Mucosa of descending colon (tissue), 3 donors: ENCODE measurements around the gene CDK18. TPM values are rescaled to one million over a fixed set of nuclear protein-coding genes. Genes with fewer than 3 reads are reported as not detected.
"Not testable (repeated sequence)": the region's sequence is repeated elsewhere in the genome, so short reads cannot be mapped to it uniquely, and the experiment has no call there.

Experiments
- ATAC-seq: fragments of 200-7000 bp; cut with Tn5 transposase; one replicate; pipeline ENCODE4 v1.9.1; 2020; ENCODE audit warnings: mild to moderate bottlenecking, moderate library complexity
- DNase-seq, 3 donors: peaks; one replicate each; pipeline ENCODE4 v3.0.0-alpha.2; 2020
- H3K36me3 ChIP-seq: fragments of 200-600 bp; one replicate; pipeline ENCODE4 v1.8.0; 2021; ENCODE audit warnings: low read depth, mild to moderate bottlenecking
- H3K4me1 ChIP-seq: fragments of 200-600 bp; one replicate; pipeline ENCODE4 v1.8.0; 2021; ENCODE audit warnings: low read depth, mild to moderate bottlenecking
- H3K4me3 ChIP-seq: fragments of 200-600 bp; one replicate; pipeline ENCODE4 v1.8.0; 2021; ENCODE audit warnings: mild to moderate bottlenecking
- H3K9me3 ChIP-seq: fragments of 200-600 bp; one replicate; pipeline ENCODE4 v1.8.0; 2021; ENCODE audit warnings: mild to moderate bottlenecking
- intact Hi-C, 2 donors: fragments of 100-400 bp; cut with DNase I in 1 of 2; cut with micrococcal nuclease in 1 of 2; formaldehyde crosslinking; loops; one replicate each; pipeline versions ENCODE4 v1.11.0 to v1.11.1; 2022; cut with DNase I, micrococcal nuclease
- total RNA-seq, 3 donors: library from RNA; stranded (reverse); fragmentation: NEBNext Ultra II Directional in 2 of 3; extraction: Animal tissue kit (Norgen Biotek cat#: 25700) in 2 of 3; gene quantifications; one replicate each; pipeline versions ENCODE4 v1.2.1 to v1.2.4, GENCODE V29; 2021 to 2023
- TF ChIP-seq, protein P1 (sequence below): fragments of 200-600 bp; IDR thresholded peaks from one replicate; pipeline ENCODE4 v1.8.0; 2022; ENCODE audit warnings: antibody characterized with exemption, mild to moderate bottlenecking
- donor health status: DM: no; HTN: no; CAD: no; lungs with moderate emphysema.
- donor health status: DM: no; HTN: no; CAD: no.
- donor health status: DM: no; HTN: yes; CAD: no.

Gene CDK18
- total RNA-seq, 3 donors from 2014 or later, result 32.1 to 41.2 (median 37.0) TPM

DNA sequence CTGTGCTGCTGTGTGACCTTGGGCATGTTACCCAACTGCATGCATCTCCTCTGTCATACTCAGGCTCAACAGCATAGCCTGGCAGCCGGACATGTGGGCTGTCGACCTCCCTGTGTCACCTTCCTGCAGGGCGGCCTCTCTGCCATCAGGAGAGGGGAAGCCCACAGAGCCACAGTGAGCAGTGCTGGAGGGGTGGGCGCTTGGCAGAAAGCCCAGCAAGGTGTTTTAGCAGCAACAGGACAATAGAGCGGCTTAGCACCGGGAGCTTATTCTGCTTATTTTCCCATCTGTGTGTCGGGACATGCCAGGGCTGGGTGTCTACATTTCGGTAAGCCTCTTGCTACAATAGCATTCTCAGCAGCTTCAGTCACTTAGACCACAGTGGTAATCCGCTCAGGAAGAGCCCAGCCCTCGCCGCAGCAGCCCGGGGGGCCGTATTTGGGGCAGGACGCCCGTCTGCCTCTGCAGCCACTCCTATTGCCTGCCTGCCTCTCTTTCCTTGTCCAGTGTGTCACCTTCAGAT lies 22.8 kb upstream of the CDK18 start:
- TF ChIP-seq, protein P1, sequence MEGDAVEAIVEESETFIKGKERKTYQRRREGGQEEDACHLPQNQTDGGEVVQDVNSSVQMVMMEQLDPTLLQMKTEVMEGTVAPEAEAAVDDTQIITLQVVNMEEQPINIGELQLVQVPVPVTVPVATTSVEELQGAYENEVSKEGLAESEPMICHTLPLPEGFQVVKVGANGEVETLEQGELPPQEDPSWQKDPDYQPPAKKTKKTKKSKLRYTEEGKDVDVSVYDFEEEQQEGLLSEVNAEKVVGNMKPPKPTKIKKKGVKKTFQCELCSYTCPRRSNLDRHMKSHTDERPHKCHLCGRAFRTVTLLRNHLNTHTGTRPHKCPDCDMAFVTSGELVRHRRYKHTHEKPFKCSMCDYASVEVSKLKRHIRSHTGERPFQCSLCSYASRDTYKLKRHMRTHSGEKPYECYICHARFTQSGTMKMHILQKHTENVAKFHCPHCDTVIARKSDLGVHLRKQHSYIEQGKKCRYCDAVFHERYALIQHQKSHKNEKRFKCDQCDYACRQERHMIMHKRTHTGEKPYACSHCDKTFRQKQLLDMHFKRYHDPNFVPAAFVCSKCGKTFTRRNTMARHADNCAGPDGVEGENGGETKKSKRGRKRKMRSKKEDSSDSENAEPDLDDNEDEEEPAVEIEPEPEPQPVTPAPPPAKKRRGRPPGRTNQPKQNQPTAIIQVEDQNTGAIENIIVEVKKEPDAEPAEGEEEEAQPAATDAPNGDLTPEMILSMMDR, result no peak
- Histone ChIP-seq H3K4me3 (no peak overlapping the region), H3K4me1 (peaks cover 4% of the 10 kb centered on the region), H3K9me3 (no peaks in the 10 kb centered on the region), H3K36me3 (no peaks in the 10 kb centered on the region)
- intact Hi-C loops, result no loop called here
- DNase-seq, result no peak
- ATAC-seq, result no peak

DNA sequence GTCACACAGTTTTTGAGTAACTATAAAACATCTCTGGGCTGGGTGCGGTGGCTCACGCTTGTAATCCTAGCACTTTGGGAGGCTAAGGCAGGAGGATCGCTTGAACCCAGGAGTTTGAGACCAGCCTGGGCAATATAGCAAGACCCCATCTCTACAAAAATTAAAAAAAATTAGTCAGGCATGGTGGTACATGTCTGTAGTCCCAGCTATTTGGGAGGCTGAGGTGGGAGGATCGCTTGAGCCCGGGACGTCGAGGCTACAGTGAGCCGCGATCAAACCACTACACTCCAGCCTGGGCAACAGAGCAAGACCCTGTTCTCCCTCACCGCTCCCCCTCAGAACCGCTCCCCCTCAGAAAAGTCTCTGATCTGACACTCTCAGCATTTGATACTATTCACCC lies 21.9 kb upstream of the CDK18 start:
- H3K9me3 ChIP-seq, ATAC-seq, H3K4me1 ChIP-seq, H3K36me3 ChIP-seq, H3K4me3 ChIP-seq, DNase-seq, intact Hi-C loops: not testable (repeated sequence)

DNA sequence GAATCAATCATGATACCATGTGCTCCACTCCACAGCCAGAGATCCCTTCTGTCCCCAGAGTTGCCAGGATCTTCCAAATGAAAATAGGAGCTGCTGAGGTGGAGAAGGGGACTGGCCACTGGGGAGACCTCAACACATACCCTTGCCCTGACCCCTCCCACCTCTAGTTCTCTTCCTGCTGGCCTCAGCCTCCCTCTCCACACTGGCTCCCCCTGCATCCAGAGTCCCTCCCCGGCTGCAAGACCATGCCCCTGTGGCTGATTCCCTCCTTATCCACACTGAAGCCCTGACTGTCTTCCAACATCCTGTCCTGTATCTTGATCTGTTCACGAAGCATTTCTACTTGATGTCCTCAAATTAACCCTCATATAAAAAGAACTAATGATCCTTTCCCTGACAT lies 21.1 kb upstream of the CDK18 start:
- TF ChIP-seq, protein P1, result no peak
- Histone ChIP-seq H3K36me3 (no peaks in the 10 kb centered on the region), H3K9me3 (no peaks in the 10 kb centered on the region), H3K4me1 (no peaks in the 10 kb centered on the region), H3K4me3 (no peak overlapping the region)
- DNase-seq, result no peak
- no peak for ATAC-seq
- intact Hi-C loops, result no loop called here

DNA sequence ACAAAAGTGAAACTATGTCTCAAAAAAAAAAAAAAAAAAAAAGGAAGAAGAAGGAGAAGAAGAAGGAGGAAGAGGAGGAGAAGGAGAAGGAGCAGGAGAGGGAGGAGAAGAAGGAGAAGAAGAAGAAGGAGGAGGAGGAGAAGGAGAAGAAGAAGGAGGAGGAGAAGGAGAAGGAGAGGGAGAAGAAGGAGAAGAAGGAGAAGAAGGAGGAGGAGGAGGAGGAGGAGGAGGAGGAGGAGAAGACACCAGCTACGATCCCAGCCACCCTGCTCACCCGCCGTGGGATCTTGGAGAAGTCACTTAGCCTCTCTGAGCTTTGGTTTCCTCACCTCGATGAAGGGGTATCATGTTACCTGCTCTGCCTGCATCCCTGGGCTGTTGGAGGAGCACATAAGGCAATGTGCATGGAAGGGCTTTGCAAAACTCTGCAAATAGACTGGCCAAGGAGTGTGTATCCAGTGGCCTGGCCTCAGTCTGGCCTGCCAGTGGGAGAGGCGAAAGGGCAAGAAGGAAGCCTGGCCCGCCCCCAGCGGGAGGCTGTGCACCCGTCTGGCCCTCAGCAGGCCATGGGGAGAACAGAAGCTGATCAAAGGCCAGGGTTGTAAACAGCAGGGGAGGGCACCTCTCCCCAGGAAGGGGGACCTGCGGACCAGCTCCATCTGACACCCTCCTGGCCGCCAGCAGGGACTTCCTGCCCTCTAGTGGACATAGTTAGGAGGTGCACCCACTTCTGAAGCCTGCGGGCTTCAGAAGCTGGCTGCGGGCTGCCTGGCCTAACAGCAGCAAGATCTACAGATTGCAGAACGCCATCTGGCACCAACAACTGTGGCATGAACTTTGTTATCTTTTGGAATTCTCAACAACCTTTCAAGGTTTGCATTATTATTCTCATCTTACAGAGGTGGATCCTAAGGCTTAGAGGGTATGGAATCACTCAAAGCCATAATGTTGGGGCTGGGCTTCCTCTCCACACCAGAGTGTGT lies 19.2 kb upstream of the CDK18 start:
- intact Hi-C loops, result loop anchor here (5.0 kb wide), 2 partner anchors 37 to 133 kb away; no protein-coding TSS in a partner anchor
- no peaks in the 10 kb centered on the region for H3K36me3 ChIP-seq
- H3K4me1 ChIP-seq, result no peaks in the 10 kb centered on the region
- H3K4me3 ChIP-seq, result no peak overlapping the region
- TF ChIP-seq, protein P1, result peak; percentile 97
- H3K9me3 ChIP-seq, result no peaks in the 10 kb centered on the region
- DNase-seq (peak; percentile 60 to 70 (median 67)), ATAC-seq (peak; percentile 93)

DNA sequence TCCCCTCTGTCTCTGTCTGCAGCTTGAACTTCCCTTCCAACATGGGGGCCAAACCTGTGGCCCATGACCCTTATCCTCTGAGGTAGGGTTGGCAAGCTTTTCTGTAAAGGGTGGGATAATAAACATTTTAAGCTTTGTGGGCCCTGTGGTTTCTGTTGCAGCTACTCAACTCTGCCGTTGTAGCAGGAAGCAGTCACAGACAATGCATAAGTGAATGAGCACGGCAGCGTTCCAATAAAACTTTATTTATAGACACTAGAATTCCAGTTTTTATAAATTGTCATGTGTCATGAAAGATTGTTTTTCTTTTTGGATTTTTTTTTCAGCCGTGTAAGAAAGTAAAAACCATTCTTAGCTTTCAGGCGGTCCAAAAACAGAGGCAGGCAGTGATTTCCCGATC lies 18.2 kb upstream of the CDK18 start:
- intact Hi-C loops, result loop anchor here (5.0 kb wide), 2 partner anchors 36 to 134 kb away; no protein-coding TSS in a partner anchor

More for the DNA sequence above, 18.2 kb upstream of the CDK18 start:
- Histone ChIP-seq H3K4me3 (no peak overlapping the region), H3K4me1 (no peaks in the 10 kb centered on the region), H3K36me3 (no peaks in the 10 kb centered on the region), H3K9me3 (no peaks in the 10 kb centered on the region)
- ATAC-seq (no peak), DNase-seq (no peak)
- TF ChIP-seq, protein P1, result no peak
